Measurements from ENCODE around the gene ZBTB20. TPM values are rescaled to one million over a fixed set of nuclear protein-coding genes. Genes with fewer than 3 reads are reported as not detected.
A peak's percentile ranks its signal among the peaks of the same experiment; 100 is the strongest.

Gene ZBTB20
- total RNA-seq, 4 donors from 2014 or later, result 148 to 242 (median 188) TPM

DNA sequence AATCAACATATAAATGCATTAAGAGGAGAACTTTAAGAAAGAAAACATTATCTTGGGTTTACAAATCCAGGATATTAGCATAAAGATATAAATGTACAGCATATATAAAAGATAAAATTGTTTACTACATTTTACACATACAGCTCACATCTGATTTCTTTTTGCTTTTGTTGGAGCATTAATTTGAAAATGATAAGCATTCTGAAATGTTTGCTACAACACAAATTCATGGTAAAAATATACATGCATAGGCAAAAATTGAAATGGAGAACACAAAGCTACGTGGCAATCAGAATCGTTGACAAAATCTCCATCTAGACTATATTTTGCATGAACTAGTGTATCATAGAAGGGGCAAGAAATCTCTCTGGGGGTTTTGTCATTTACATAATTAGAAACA is 694.2 kb downstream of the ZBTB20 start:
- intact Hi-C loops (cut with DNase I), result no loop called here
- H3K36me3 ChIP-seq, result no peaks in the 10 kb centered on the region
- peaks cover 39 to 43% of the 10 kb centered on the region in 2 donors for H3K4me1 ChIP-seq
- 85 to 88% methylated on average over 2 of the region's 2 CpGs for WGBS, 2 donors
- TF ChIP-seq, protein P1, sequence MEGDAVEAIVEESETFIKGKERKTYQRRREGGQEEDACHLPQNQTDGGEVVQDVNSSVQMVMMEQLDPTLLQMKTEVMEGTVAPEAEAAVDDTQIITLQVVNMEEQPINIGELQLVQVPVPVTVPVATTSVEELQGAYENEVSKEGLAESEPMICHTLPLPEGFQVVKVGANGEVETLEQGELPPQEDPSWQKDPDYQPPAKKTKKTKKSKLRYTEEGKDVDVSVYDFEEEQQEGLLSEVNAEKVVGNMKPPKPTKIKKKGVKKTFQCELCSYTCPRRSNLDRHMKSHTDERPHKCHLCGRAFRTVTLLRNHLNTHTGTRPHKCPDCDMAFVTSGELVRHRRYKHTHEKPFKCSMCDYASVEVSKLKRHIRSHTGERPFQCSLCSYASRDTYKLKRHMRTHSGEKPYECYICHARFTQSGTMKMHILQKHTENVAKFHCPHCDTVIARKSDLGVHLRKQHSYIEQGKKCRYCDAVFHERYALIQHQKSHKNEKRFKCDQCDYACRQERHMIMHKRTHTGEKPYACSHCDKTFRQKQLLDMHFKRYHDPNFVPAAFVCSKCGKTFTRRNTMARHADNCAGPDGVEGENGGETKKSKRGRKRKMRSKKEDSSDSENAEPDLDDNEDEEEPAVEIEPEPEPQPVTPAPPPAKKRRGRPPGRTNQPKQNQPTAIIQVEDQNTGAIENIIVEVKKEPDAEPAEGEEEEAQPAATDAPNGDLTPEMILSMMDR (IDR thresholded peaks at IDR 0.05), result no peak
- no peak for TF ChIP-seq POLR2A (IDR thresholded peaks at IDR 0.05)
- no peaks in the 10 kb centered on the region for H3K9me3 ChIP-seq
- no peak for DNase-seq
- H3K4me3 ChIP-seq (replicated peaks in 1 of 3), result no peak overlapping the region
- H3K27me3 ChIP-seq, result no peaks in the 10 kb centered on the region
- H3K27ac ChIP-seq, result peak overlapping the region; percentile 58 to 73 (median 72)

- no peaks in the 10 kb centered on the region for H3K36me3 ChIP-seq
- intact Hi-C loops (cut with DNase I), result no loop called here
- no peak overlapping the region for H3K4me3 ChIP-seq (replicated peaks in 1 of 3)
- H3K4me1 ChIP-seq, result peaks cover 32 to 39% of the 10 kb centered on the region in 2 donors
- WGBS, 2 donors, result 25 to 34% methylated on average over 1 of the region's 1 CpG
- H3K27me3 ChIP-seq, result no peaks in the 10 kb centered on the region
- peak overlapping the region; percentile 58 to 73 (median 72) for H3K27ac ChIP-seq
- H3K9me3 ChIP-seq, result no peaks in the 10 kb centered on the region
- DNase-seq, result no peak
- TF ChIP-seq, protein P1 (IDR thresholded peaks at IDR 0.05), result no peak
These were observed 694.8 kb downstream of the ZBTB20 start for GRCh38 chr3:114452256-114452655.

- peaks cover 26 to 32% of the 10 kb centered on the region in 2 donors for H3K4me1 ChIP-seq
- DNase-seq, result peak; percentile 24
- H3K9me3 ChIP-seq, result no peaks in the 10 kb centered on the region
- WGBS, 2 donors, result 53 to 67% methylated on average over 10 of the region's 10 CpGs
- intact Hi-C loops (cut with DNase I), result no loop called here
- H3K27ac ChIP-seq, result peak overlapping the region; percentile 58 to 73 (median 72)
- H3K4me3 ChIP-seq (replicated peaks in 1 of 3), result no peak overlapping the region
- no peaks in the 10 kb centered on the region for H3K36me3 ChIP-seq
- H3K27me3 ChIP-seq, result no peaks in the 10 kb centered on the region
- TF ChIP-seq POLR2A (IDR thresholded peaks at IDR 0.05), result no peak
- TF ChIP-seq, protein P1 (IDR thresholded peaks at IDR 0.05), result no peak
These were observed 695.5 kb downstream of the ZBTB20 start for GRCh38 chr3:114451561-114452018.

DNA sequence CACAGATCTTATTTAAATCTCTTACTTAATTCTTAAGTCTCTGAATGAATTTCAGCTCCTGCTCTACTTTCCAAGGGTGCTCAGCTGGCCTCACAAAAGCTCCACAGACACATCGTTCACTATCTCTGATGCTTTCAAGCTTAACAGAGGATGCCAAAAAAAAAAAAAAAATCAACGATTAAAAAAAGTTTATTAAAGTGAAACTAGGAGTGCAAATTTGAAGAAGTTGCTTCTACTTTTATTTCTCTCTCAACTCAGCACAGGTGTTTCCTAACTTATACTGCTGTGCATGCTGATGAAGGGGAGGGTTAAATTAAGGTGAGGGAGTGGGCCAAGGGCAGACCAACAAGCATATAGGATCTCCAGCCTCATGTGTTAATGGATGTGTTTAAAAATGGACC is 696.0 kb downstream of the ZBTB20 start:
- no peaks in the 10 kb centered on the region for H3K36me3 ChIP-seq
- peak overlapping the region; percentile 29 to 72 (median 58) for H3K27ac ChIP-seq
- H3K4me1 ChIP-seq, result peaks cover 24 to 34% of the 10 kb centered on the region in 2 donors
- intact Hi-C loops (cut with DNase I), result no loop called here
- TF ChIP-seq, protein P1 (IDR thresholded peaks at IDR 0.05), result no peak
- TF ChIP-seq POLR2A (IDR thresholded peaks at IDR 0.05), result no peak
- no peaks in the 10 kb centered on the region for H3K9me3 ChIP-seq
- 12 to 22% methylated on average over 2 of the region's 2 CpGs for WGBS, 2 donors
- DNase-seq, result no peak
- no peak overlapping the region for H3K4me3 ChIP-seq (replicated peaks in 1 of 3)
- no peaks in the 10 kb centered on the region for H3K27me3 ChIP-seq

DNA sequence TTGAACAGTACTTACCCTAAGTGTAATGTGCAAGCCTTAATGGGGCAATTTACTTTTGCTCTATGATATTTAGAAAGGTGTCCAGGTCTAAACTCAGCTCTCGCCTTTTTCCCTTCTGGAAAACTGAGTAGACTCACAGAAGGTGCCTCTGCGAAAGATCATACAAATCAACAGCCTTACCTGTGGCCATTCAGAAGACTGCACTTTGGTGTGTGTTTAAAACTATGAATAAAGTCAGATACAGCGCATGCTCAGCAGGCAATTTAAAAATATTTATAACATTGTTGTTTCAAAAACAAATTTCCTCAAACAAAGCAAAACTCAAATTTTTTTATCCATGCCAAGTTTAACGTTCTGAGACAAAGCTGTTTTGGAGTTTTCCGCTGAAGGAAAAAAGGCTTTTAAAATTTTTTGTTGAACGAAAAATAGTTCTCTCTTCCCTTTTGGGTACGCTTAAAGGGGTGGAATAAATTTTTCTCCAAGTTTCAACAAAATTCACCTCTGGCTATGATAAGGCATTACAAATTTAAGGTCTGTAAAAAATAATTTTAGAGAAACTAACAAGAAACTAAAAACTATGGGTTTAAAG is 697.0 kb downstream of the ZBTB20 start:
- Histone ChIP-seq H3K27ac (no peak overlapping the region), H3K4me1 (peaks cover 16 to 26% of the 10 kb centered on the region in 2 donors), H3K9me3 (no peaks in the 10 kb centered on the region), H3K36me3 (no peaks in the 10 kb centered on the region), H3K27me3 (no peaks in the 10 kb centered on the region), H3K4me3 (replicated peaks in 1 of 3) (no peak overlapping the region)
- TF ChIP-seq, protein P1 (IDR thresholded peaks at IDR 0.05), result no peak
- TF ChIP-seq POLR2A (IDR thresholded peaks at IDR 0.05), result no peak
- WGBS, 2 donors, result 93 to 94% methylated on average over 7 of the region's 7 CpGs
- no peak for DNase-seq
- intact Hi-C loops (cut with DNase I), result no loop called here

Data from thyroid gland (tissue), 4 donors.